Measurements from ENCODE around the gene MARCHF6.
"Not testable (repeated sequence)": the region's sequence is repeated elsewhere in the genome, so short reads cannot be mapped to it uniquely, and the experiment has no call there.

Gene MARCHF6

DNA sequence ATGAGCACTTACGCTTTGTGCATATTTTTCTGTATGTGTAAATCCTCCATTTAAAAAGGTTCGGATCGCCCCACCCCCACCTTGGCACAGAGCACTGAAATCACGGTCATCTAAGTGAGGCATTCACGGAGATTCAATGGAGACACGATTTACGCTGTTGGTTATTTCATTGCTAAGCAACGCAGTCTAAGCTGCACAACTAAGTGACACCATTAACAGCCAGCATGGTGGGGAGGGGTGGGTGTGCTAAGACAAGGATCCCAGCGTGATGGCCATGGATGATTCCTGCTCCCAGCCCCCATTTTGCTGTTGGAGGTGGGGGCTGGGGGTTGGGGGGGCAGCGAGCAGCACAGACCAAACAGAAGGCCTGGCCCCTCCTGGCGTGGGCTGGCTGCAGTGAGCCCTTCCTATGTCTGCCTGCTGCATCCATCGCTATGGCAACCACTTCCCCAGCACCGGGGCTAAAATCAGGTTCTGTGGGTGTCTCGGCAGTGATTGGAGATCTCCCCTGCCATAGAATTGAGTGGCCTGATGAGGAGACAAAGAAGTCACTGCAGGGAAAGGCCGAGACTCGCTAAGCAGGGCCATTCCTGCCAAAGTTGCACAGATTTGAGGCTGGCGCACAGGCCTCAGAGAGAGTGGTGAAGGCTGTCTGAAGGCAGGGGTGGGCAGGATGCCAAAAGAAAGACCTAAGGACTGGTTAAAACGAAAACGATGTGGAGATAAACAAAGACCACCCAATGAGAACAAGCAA is 14.3 kb upstream of the MARCHF6 start:
- DNase-seq (ENCODE audit: extremely low read depth, low read depth): no peak
- TF ChIP-seq, protein P1, sequence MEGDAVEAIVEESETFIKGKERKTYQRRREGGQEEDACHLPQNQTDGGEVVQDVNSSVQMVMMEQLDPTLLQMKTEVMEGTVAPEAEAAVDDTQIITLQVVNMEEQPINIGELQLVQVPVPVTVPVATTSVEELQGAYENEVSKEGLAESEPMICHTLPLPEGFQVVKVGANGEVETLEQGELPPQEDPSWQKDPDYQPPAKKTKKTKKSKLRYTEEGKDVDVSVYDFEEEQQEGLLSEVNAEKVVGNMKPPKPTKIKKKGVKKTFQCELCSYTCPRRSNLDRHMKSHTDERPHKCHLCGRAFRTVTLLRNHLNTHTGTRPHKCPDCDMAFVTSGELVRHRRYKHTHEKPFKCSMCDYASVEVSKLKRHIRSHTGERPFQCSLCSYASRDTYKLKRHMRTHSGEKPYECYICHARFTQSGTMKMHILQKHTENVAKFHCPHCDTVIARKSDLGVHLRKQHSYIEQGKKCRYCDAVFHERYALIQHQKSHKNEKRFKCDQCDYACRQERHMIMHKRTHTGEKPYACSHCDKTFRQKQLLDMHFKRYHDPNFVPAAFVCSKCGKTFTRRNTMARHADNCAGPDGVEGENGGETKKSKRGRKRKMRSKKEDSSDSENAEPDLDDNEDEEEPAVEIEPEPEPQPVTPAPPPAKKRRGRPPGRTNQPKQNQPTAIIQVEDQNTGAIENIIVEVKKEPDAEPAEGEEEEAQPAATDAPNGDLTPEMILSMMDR (IDR thresholded peaks at IDR 0.05; ENCODE audit: low read depth, low read length): no peak

DNA sequence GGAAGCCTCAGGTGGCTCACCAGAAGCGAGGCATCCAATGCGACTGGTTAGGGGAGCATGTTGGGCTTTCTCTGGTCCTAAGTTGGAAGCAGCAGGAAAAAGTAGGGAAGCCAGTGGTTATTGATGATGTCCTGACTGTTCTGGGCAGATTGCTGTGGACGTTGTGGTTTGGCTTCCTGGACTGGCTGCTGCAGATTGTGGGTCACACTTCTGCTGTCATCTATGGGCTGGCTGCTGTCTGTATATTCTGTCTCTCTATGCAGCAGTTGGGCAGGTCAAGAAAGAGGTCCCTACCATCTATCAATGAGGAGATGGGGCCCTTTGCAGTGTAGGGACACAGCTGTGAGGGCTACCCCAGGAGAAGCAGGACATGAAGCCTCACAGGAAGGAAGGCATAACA is 13.5 kb upstream of the MARCHF6 start:
- TF ChIP-seq, protein P1 (IDR thresholded peaks at IDR 0.05; ENCODE audit: low read depth, low read length): no peak
- no peak for DNase-seq (ENCODE audit: extremely low read depth, low read depth)

DNA sequence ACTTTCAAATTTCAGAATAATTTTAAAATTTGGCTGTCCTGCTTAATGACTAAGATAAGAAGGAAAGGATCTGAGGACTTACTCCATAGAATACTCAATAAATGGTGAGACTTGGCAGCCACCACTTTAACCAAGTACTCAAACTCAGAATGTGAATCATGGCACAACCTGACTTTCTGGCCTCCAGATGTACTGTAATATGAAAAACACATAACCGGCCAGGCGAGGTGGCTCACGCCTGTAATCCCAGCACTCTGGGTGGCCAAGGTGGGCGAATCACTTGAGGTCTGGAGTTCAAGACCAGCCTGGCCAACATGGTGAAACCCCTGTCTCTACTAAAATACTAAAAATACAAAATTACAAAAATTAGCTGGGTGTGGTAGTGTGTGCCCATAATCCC is 10.0 kb upstream of the MARCHF6 start:
- TF ChIP-seq, protein P1 (IDR thresholded peaks at IDR 0.05; ENCODE audit: low read depth, low read length): no peak
- DNase-seq (ENCODE audit: extremely low read depth, low read depth): no peak

DNA sequence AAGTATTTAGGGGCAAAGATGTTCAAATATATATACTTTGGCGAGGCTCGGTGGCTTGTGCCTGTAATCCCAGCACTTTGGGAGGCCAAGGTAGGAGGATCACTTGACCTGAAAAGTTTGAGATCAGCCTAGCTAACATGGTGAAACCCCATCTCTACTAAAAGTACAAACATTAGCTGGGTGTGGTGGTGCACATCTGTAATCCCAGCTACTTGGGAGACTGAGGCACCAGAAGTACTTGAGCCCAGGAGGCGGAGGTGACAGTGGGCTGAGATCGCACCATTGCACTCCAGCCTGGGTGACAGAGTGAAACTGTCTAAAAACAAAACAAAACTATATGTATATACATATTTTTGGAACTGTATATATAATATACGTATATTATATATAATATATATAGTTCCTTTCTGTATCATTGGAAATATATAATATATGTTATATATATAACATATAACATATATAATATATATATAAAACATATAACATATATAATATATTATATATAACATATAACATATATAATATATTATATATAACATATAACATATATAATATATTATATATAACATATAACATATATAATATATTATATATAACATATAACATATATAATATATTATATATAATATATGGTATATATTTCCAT is 8.9 kb upstream of the MARCHF6 start:
- DNase-seq (ENCODE audit: extremely low read depth, low read depth): not testable (repeated sequence)

DNA sequence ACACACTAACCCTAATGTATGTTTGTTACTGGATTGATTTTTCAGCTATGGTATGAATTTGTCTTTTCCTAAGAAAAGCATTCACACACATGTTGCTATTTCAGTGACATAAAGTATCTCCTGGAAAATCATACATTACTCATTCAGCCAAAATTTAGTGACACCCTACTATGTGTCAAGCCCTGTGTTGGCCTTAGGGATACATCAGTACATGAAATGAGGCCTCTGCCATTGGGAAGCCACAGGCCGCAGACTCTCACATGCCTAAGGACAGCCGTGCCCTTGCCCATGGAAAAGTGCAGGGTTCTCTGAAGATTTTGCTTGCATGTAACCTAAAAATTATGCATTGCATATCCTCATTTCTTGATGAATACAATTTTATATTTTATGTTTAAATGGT is 5.2 kb upstream of the MARCHF6 start:
- TF ChIP-seq, protein P1 (IDR thresholded peaks at IDR 0.05; ENCODE audit: low read depth, low read length): no peak
- DNase-seq (ENCODE audit: extremely low read depth, low read depth): no peak

DNA sequence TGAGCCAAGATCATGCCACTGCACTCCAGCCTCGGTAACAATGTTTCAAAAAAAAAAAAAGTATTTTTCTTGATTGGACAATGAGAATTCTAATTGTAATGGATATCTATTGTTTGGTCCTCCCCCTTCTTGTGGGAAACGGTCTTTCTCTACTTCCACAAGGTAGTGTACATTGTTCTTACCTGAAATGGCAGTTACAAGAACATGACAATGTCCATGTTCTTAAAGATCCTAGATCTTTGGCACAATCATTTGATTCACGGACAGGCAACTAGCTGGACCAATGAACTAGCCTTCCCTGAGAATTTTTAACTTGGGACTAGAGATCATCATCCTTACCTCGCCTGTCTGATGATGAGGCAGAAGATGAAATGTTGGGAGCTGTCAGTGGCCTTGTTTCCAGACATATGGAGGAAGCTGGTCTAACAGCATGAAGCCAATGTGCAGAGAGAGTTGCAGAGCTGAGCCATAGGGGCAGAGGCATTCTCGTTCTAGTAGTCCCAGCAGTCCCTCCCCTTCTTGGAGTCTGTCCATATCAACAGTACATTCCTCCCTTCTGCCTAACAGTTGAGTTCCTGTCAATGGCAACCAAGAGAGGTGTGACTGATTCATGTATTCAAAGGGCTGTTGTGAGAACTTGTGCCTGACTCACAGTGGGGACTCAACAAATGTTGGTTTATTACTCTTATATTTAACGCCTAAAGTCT is 2.1 kb upstream of the MARCHF6 start:
- TF ChIP-seq, protein P1 (IDR thresholded peaks at IDR 0.05; ENCODE audit: low read depth, low read length): no peak
- DNase-seq (ENCODE audit: extremely low read depth, low read depth): no peak

DNA sequence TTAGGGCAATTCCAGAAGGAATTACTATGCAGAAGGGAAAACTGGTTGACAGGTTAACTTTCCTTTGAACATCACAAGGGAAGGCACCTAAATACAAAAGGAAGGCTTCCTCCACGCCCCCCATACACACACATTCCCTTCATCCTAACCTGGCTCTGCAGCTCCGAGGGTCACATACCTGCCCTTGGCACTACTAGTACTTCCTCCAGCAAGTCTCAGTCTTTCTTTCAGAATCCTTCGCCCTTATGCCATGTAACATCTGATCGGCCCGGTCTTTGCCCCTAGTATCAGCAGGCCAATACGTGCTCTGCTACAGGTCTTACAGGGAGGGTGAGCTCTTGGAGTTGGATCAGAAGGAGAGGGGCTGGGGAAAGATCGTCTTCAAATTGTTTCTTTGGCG is 1.6 kb upstream of the MARCHF6 start:
- TF ChIP-seq, protein P1 (IDR thresholded peaks at IDR 0.05; ENCODE audit: low read depth, low read length): no peak
- DNase-seq (ENCODE audit: extremely low read depth, low read depth): no peak
